IPS DF 4.7 (cell line): ENCODE results near the gene SLC48A1.
"Not testable (repeated sequence)": the region's sequence is repeated elsewhere in the genome, so short reads cannot be mapped to it uniquely, and the experiment has no call there.

Experiments used
- DNase-seq: peaks from one replicate; pipeline ENCODE4 v3.0.0-alpha.2; 2013; ENCODE audit warnings: low spot score; ENCODE audit errors: extremely low read depth

The SLC48A1 gene

DNA sequence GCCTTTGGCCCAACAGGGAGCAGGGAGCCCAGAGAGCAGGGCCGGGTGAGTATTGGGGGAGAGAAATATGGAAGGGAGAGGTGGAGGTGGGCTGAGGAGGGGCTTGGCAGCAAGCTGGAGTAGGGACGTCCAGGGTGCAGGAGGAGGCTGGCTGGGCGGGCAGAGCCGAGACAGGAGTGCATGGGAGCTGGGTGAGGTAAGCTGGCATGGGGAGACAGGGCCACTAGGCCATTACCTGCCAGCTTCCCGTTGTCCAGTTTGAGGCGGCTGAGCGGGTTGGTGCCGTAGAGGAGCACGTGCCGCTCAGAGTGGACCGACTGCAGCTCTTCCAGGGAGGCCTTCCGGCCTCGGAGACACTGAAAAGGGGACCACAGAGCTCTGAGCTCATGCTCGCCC, 18.3 kb downstream of the SLC48A1 start:
- DNase-seq, result no peak

DNA sequence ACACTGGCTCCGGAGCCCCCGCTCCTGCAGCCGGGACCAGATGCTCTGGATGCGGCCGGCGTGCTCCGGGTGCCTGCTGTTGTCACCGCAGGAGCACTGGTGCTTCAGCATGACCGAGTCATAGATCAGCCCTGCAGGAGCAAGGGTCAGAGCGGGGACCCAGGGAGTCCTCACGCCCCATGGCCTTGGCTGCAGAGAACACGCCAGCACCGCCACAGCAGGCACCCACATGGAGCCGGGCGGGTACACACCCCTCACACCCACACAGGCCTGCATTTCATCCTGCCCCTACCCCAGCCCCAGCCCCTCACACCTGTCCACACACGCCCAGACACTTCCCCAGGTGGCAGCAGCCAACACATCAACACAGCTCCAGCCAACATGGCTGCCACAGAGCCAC, 18.8 kb downstream of the SLC48A1 start:
- no peak for DNase-seq

DNA sequence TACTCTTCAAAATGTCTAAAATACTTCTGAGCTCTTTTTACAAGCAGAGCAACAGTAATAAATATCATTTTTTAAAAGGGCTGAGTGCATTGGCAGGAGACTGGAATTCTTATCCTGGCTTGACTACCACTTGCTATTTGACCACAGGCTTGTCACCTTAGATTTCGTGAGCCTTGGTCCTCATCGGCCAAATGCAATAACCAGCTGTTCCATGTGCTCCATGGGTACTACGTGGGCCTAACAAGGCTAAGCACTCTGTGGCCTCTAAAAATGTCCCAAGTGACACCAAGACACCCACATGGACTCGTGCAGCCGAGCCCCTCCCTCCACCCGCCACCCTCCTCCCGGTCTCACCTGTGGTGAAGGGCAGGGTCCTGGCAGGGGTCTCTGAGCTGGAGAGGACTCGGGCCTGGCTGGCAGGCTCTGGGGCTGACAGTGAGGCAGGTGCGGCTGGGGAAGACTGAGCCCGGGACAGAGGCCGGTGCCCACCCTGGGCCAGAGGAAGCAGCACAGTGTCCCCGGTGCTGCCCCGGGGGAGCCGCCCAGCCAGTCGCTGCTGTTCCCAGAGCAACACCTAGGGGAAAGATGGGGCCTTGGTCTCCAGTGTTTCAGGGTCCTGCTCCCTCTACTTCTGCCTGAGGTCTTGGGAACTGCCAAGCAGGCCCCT, 20.1 kb downstream of the SLC48A1 start:
- no peak for DNase-seq

DNA sequence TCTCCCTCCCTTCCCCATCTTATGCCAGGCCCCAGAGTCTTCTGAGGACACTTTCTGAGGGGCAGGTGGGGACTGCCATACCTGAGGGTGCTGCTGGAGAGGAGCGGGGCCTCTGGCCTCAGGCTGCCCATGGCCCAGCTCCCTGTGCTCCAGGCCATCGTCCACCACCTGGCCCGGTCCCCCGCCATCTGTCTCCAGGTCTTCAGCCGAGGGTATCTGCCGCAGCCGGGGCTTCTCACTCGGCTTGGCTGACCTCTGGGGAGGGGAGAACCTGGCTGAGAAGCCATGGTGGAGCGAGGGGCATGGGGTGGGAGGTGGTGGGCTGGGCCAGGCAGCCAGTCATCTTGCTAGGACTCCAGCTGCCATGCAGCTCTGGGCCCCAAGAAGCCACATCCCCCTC, 21.6 kb downstream of the SLC48A1 start:
- DNase-seq, result no peak

DNA sequence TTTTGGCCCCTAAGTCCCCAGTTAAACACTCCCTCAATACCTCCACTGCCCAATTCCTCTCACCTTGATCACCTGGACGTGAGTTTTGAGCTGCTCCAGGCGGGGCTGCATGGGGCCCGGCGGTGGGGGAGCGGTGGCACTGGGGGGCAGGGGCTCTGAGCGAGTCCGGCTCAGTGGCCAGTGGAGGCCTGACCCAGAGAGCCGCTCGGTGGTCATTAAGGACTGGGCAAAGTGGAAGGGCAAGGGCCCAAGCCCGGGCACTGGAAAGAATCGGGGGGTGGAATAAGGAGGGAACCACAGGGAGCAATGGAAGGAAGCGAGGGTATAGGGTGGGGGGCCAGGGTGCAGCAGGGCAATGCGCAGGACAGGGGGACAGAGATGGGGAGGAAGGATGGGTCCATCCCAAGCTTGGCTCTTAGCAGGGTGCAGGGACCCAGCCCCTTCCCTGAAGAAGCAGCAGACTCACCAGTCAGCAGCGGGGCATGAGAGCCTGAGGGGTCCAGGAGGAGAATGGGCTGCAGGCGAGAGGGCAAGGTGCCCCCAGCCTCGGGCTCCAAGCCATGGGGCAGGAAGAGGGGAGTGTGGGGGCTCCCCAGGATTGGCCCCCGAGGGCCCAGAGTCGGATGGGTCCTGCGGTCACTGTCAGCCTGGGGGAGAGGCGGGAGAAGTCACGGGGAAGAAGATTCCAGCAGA, 22.2 kb downstream of the SLC48A1 start:
- no peak for DNase-seq

DNA sequence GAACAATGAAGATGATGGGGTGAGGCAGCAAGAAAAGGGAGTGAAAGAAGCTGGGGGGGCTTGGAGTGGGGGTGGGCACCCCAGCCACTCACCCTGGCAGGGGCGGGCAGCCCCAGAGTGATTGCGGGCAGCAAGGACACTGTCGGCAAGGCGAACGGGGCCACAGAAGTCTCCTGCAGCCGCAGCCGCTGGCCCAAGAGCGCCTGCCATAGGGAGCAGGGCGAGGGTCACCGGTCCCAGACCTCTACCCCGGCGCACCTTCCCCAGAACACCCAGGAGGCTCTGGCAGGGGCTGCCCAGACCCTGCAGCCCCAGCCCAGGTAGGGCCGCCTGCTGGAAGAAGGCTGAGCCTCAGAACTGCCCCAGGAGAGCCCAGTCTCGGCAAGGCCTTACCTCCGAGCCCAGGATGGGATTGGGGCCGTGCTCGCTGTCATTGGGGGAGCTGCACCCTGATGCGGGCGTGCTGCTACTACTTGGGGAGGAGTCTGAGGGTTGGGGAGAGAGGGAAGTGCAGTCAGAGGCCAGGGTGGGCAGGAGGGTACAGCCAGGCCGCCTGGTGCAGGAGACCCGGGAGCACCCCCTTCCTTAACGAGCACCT, 22.9 kb downstream of the SLC48A1 start:
- no peak for DNase-seq

DNA sequence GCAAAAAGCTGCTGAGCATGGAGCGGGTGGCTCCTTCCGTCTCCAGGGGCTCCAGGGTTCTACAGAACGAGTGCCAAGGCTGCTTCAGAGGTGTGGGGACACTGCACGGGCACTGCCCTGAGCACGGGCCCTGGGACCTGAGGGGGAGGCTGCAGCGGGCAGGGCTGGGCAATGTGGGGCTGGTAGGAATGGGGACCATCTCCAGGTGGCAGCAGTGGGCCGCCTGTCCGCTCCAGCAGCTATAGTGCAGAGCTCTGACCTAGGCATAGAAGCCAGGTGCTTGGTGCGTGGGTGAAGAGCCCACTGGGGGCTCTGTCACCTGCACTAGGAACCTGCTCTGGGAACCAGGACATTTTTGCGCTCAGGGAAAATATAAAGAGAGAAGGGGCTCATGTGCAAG, 24.4 kb downstream of the SLC48A1 start:
- DNase-seq, result no peak

DNA sequence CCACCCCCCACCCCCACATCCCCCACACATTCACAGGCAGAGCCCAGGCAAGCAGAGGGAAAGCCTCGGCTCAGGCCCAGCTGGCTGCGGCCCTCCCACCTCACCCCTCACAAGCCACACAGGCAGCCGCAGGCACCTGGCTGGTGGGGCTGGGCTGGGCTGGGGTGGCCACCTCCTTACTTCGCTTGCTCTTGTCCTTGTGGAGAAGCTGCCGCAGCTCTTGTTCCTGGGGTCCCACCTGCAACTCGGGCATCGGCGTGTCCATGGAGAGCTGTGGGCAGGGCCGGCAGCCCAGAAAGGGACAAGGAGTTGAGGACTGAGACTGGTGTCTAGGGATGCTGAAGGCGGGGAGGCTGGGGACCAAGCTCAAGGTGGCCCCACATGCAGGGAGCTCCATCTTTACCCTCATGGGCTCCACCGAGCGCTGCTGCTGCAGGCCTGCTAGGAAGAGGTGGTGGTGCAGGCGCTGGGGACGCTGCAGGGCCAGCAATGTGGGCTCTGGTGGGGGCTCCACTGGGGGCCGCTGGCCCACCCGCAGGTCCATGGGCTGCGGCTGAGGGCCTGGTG, 25.4 kb downstream of the SLC48A1 start:
- no peak for DNase-seq

DNA sequence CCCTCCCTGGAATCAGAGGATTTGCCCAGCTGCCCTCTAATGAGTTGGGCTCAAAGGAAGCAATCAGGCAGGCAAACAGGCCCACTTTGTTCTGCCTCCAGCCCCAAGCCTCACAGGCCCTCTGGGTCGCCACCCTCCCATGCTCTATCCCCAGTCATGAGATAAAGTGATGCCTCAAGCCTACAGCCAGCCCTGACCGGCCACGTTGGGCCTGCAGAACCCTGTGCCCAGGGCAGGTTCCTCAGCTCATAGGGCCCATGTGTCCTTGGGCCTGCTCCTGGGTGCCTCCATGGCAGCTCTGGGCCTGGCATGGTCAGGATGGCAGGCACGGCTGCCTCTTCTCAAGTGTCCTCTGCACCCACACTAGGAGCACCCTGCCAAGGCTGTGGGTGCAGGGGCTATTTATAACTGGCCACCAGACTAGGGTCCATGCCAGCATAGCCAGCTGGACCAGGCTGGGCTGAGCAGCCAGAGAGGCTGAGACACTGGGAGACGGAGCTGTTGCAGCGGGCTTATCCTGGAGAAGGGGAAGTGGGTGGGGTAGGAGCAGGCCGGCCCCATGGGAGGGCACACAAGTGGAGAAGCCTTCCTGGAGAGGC, 26.4 kb downstream of the SLC48A1 start:
- DNase-seq, result no peak

DNA sequence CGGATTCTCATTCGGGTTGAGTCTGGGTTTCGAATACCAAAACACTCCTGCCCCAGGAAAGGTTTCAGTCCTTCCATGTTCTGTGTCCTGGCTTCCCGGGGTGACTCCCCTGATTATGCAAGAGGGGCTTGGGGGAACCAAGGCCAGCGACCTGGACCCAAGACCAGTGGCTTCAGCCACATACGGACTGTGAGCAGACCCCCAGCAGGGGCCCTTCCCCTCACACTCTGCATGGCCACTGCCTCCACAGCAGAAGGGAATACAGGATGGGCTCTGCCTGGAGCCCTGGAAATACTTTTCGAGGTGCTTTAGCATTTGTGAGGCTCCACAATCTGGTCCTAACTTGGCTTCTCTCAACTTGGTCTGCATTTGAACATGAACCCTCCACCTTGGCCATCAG, 27.5 kb downstream of the SLC48A1 start:
- no peak for DNase-seq

DNA sequence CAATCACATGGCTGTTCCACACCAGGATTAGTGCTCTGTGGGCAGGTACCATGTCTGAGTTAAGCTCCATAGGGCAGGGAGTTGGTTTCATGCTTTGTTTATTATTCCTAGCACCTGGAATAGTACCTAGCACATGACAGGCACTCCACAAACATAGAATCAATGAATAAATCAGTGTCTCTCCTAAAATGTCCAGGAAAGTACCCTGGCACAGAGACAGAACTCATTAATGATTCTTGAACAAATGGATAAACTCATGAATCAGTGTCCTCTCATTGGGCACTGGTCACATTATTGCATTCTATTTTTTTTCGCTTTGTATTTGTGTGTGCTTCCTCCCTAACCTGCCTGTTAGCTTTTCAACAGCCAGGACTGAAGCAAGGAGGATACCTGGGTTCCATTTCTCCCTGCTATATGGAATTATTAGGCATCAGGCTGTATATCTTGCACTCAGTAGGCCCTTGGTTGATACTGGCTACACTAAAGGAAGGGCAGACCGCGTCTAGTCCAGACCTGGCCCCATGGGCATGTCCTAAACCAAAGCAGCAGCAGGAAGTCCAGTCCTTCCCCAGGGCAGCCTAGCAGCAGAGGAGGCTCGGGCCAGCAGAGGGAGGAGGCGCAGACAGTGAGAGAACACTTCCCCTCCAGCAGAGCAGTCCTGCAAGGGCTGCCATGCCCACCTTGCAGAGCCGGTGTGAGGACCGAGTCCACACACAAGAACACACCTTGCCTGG, 28.3 kb downstream of the SLC48A1 start:
- DNase-seq, result no peak

DNA sequence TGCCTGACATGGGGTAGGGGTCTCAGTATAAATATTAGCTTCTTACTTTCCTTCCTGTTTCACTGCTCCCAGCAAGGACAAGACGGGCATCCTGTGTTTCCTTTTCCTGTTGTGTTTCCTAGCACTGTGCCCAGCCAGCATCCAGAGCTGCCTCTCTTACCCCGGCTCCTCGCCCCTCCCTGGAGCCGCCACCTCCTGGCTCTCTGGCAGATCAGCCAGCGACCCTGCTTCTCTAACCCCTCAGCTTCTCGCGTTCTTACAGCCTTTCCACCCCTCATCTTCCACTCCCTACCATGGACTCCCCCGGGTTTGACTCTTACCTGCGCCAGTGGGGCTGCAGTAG, 28.8 kb downstream of the SLC48A1 start:
- DNase-seq, result no peak

DNA sequence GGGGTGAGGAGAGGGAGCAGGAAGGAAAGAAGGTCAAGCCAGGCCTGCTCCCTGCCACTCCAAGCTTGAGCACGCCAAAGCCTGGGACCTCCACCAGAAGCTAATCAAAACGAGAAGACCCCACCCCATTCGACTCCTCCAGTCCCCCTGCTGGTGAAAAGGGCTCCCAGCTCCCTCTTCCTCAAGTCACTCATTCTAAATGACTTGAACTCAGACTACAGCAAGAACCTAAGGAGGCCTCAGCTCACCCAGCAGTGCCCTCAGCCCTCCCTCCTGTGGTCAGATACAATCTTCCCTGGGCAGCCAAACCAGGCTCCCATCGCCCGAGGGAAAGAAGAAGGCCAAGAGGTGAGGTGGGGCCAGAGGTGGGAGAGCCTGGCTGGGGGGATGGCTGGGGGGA, 29.3 kb downstream of the SLC48A1 start:
- DNase-seq, result no peak

DNA sequence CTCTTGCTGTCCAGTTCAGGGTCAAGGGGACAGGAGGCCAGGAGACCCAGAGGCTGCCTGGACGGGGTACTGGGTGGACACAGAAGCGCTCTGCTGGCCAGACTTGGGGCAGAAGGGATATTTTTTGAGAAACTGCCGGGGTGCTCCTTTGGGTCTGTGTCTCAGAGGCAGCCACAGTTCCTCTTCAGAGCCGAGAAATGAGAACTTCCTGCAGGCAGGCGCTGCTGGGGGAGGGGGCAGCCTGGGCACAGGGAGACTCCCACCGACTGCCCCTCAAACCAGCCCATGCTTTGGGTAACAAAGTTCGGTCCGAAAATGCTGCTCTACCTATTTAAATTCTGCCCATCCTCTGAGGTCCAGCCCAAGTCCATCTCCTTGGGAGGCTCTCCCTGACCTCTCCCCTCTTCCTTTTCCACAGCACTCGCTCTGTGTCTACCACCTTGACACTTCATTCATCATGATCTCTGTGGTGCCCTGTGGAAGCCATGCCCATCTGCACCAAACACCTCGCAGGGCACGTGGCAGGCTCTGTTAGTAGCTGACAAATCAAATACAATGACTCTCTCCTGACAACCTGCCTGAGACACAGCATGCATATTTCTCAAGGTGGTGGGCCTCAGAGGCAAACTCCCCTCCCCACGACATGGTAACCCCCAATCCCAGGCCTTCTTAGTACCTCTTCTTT, 30.3 kb downstream of the SLC48A1 start:
- no peak for DNase-seq

DNA sequence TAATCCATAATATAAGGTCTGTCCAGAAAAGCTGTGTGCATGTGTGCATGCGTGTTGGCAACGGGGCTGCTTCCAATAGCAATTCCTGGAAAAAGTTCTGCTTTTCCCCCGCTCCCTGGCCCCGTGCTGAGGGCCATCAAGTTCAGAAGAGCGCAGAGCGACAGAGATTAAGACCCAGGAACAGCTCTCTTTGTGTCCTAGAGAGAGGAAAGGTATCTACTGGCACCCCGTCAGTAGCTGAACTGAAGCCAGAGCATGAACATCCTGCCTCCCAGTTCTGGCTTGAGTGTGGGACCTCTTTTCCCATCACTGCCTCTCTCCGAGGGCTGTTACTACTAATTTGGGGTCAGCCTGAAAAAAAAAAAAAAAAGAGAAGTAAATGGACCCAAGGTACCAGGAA, 31.1 kb downstream of the SLC48A1 start:
- DNase-seq, result no peak

DNA sequence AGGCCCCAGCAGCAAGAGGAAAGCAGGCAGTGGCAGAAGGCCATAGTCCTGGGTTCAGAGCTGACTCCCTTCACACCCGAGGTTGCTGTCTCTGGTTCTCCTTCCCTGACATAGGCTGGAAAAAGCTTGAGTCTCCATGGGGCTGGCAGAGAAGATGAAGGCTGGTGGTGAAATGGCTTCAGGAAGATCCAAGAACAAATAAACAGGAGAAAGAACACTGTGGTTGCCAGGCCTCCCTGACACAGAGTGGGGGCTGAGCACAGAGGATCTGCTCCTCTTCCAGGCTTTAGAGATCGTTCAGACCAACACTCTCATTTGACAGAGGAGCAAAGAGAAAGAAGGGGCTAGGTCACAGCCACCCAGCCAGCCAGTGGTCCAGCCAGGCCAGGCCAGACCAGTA, 32.4 kb downstream of the SLC48A1 start:
- DNase-seq, result no peak

DNA sequence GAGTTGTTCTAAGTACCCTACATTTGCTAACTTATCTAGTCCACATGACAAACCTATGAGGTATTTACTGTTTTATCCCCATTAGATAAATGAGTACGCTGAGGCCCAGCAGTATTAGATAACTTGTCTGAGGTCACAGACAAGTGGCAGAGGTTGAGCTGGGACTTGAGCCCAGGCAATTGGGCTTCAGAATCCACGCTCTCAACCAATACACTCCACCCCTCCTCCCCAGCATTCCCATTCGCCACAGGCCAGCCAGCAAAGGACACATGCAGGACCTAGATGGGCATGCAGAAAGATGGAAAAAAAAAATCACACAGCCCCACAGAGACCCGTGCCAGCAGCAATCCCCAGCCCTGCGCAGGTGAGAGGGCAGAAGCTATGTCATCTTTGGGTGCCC, 34.3 kb downstream of the SLC48A1 start:
- DNase-seq, result no peak

DNA sequence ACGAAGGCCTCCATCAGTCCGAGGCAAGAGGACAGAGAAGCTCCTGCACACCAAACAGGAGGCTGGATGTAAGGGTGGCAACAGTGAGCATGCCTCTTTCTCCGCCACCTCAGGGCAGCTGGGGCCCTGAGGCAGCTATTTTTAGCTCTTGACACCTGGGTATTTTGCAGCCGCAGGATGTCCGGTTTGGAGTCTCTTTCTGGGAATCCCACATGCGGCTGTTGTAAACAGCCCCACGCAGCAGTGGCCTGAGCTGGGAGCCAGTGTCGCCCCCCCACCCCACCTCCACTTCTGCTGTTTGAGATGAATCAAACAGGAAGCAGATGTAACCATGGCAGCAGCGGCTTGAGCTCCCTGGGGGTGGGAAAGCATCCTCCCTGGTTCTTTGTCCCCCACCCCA, 35.0 kb downstream of the SLC48A1 start:
- no peak for DNase-seq

DNA sequence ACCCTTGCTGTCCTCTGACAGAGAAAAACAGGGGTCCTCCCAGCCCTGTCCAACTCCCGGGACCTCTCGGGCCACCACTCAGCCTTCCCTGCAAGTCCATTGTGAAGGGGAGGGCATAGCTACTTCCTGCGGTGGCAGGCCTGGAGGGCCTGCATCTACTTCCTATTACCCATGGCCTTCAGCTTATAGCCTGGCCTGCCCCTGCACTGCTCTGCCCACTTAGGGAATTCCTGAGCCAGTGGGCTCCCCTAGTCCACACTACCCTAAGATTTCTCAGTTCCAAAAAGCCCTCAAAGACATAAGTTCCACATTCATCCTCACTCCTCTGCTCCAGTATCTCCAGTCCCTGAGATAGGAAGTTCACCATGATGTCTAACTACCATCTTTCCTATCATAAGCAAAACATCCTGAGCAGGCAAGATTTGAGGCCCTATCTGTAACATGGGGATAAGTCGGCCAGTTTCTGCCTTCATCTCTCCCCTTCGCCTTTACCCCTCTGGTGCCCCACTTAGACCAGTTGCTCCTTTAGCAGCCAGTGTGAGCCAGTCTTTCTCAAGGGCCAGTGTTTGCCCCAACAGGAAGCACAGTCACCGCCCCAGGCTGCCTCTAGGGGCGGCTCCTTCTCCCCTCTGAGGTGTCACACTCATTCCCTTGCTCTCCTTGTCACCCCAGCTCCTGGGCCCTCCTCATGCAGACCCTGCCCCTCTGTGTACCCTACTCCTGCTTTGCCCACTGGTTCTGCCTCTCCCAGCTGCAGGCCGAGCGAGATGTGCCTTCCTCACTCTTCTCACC, 35.7 kb downstream of the SLC48A1 start:
- DNase-seq, result no peak

DNA sequence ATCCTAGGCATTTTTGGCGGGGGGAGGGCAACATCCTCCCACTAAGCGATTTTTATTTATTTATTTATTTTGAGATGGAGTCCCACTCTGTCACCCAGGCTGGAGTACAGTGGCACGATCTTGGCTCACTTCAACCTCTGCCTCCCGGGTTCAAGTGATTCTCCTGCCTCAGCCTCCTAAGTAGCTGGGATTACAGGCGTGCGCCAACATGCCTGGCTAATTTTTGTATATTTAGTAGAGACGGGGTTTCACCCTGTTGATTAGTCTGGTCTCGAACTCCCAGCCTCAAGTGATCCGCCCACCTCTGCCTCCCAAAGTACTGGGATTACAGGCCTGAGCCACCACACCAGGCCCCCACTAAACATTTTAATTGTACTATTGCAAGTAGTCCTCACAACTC, 36.5 kb downstream of the SLC48A1 start:
- DNase-seq, result not testable (repeated sequence)
